ENCODE data around the gene PPP1R1B.
"Not testable (repeated sequence)": the region's sequence is repeated elsewhere in the genome, so short reads cannot be mapped to it uniquely, and the experiment has no call there.

PPP1R1B gene

DNA sequence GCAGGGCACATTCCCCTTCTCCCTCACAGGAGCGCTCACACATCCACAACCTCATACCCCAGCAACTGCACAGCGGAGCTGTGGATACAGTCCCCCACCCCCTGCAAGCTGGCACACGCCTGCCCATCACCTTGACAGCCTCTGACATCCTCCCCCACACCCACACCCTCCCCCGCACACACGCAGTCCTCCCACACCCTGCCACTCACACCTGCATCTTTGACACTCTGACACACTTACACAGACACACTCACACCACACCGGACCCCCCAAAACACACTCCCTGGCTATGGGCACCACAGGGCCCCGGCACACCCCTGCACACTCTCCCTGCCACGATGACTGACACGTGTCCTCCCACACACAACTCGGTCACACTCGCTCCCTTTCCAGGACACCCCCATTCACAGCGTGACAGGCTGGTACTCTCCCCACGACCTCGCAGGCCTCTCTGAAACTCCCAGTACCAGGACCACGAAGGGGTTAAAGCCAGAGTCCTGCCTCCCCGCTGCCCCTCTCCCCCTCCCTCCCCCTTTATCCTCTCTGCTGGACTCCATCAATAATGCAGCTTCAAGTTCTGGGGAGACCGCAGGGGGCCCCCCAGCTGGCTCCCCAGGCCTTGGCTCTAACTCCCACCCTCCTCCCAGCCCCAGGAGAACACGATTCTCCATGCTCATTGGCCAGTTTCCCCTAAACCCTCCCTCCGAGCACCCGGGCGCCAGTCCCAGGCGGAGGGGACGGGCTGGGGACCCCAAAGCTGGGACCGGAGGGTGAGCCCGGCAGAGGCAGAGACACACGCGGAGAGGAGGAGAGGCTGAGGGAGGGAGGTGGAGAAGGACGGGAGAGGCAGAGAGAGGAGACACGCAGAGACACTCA lies at the start of gene PPP1R1B:
TSS of gene PPP1R1B (plus strand) at position 782 of the 876 bp plus-strand sequence. CDS start 441 bp downstream, outside the sequence.
- no peak for DNase-seq

DNA sequence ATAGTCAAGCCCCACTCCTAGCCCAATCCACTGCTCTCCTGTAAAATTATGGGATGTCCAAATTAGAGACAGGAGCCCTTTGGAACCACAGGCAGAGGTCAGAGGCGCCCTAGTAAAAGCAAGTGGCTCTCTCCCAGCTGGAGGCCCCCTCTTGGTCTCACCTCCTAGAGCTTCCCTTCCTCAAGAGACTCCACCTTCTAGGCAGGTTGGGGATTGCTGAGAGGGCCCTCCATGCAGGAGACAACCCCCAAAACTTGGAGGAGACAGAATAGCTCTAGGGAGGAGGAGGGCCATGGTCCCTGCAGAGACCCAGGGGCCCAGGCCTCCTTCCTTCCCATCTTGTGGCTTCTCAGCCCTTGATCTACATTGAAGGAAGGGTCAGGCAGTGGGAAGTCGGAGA lies 48.5 kb upstream of the PPP1R1B start:
- DNase-seq, result no peak

- DNase-seq, result no peak
Measured at GRCh38 chr17:39579318-39580081, 47.3 kb upstream of the PPP1R1B start.

DNA sequence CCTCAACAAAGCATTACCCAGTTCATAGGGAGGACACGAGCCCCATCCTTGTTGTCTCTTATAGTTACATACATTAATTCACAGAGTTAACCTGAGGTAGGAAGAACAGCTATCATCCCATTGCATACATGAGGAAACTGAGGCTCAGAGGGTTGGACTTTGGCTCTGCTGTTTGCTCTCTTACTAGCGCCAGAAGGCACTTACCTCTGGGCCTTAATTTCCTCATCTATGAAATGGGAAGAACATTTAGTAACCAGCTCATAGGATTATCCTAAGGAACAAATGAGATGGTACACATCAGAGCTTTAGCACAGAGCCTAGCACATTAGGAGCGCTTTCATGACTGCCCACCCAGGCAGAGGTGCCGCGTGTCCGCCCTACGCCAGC lies 46.7 kb upstream of the PPP1R1B start:
- DNase-seq, result no peak

DNA sequence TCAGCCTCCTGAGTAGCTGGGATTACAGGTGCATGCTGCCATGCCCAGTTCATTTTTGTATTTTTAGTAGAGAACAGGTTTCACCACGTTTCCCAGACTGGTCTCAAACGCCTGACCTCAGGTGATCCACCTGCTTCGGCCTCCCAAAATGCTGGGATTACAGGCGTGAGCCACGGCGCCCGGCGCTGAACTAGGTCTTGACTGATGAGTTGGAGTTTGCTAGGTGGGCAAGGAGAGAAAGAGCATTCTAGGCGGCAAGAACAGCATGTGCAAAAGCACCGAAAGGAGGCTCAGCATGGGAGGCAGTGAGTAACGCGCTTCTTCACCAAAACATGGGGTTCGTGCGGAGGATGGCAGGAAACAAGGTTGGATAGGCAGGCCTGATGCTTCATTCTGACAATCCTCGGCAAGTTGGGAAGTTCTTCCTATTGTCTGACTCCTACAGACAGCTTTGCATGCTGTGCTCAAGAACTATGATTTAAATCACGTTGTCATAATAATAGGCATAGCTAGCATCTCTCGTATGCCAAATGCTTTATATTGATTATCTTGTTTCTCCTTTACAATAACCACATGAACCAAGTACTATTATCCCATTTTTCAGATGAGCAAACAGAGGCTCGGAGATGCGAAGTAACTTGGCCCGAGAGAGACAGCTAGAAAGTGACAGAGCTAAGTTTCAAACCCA lies 45.5 kb upstream of the PPP1R1B start:
- DNase-seq, result no peak

GRCh38 chr17:39581759-39582085 lies 45.0 kb upstream of the PPP1R1B start:
- DNase-seq, result no peak

GRCh38 chr17:39582658-39583057 lies 44.1 kb upstream of the PPP1R1B start:
- DNase-seq, result no peak

DNA sequence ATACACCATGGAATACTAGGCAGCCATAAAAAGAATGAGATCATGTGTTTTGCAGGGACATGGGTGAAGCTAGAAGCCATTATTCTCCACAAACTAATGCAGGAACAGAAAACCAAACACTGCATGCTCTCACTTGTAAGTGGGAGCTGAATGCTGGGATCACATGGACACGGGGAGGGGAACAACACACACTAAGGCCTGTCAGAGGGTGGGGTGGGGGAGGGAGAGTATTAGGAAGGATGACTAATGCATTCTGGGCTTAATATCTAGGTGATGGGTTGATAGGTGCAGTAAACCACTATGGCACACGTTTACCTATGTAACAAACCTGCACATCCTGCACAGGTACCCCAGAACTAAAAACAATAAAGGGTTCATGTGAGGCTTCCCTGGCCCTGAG lies 36.6 kb upstream of the PPP1R1B start:
- not testable (repeated sequence) for DNase-seq

DNA sequence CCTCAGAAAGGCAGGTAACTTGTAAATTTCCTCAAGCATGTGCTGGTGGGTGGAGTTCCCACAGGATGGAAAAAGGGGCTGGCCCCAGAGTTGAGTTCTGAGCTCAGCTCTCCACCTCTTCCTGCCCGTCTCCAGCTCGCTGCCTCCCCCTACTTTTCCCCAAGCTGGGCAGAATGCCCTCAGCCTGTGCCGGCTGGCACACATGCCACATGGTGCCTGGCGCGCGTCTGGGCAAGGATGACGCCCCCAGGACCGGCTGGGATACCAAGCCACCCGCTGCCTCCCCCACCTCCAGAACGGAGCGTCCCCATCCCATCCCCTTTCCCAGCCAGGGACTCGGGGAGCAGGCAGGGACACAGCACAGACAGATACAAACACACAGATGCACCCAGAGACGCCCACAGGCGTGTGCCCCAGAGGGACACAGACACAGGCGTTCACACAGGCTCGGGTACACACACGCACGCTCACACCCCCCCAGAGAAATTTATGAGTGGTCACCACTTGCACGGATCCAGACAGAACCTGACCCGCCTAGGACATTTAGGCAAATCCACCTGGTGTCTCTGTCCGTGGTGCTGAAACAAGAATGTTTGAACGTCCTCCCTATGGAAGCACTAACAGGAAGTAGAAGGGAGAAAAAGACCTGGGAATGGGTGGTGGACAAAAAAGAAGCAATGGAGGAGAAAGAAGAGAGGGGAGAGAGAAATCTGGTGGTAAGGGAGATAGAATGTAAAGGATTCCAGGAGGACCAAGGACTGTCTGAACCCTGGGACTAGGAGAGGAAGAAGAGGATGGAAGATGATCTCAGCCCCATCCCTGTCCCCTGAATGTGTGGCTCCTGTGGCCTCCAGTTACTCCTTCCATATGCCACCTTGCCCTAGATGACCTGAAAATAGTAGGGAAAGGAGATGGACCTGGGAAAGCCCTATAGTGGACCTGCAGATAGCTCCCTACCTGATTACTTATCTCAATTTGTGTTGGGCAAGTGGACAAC lies 34.5 kb upstream of the PPP1R1B start:
- no peak for DNase-seq

DNA sequence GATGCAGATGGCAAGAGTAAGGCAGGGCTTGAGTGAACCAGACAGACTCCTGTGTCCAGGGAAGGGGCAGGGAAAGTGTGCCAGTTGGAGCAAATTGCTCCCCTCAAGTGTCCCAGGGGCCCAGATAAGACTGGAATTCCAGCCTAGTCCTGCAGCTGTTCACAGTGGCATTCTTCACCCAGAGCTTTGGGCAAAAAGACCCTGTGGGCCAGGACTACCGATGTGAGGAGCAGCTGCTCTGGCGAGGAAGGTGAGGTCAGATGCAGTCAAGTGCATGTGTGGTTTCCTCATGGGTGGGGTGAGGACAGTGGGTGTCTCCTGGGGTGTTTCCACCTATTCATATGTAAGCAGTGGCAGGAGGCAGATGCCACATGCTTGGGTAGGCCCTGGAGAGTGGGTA lies 33.4 kb upstream of the PPP1R1B start:
- DNase-seq, result no peak

- DNase-seq, result no peak
Measured at GRCh38 chr17:39595294-39595693, 31.5 kb upstream of the PPP1R1B start.

- no peak for DNase-seq
Measured at GRCh38 chr17:39595928-39596510, 30.7 kb upstream of the PPP1R1B start.

- DNase-seq, result no peak
Measured at GRCh38 chr17:39596543-39597267, 30.0 kb upstream of the PPP1R1B start.

DNA sequence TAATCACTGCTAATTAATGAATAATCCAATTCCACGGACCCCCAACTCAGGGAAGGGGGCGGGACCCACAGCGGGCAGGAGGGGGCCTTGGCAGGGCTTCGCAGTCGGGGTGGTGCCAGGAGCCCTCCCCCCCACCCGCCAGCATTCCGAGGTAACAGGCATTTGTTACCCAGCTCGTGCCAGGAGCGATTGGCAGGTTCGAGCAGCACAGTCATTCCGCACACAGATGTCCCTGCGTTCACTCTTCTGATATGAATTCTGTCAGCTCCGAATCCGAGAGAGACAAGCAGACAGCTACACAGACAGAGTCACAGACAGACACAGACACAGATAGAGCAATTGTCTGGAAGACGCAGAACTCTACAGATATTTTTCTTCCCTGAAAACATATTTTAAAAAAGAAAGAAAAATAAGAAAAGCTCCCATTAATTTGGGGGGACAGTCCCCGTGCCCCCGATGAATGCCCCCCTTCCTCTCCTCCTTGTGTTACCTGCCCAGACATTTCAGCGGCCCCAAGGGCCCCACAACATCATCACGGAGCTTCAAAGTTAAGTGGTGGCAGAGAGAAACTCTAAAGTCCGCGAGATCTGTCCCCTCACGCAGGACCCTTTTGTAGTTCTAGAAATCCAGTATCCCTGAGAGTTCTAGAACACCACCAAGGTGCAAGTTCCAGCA lies 29.2 kb upstream of the PPP1R1B start:
- no peak for DNase-seq

GRCh38 chr17:39598047-39598481 lies 28.7 kb upstream of the PPP1R1B start:
- no peak for DNase-seq

- no peak for DNase-seq
Measured at GRCh38 chr17:39598630-39599003, 28.1 kb upstream of the PPP1R1B start.

GRCh38 chr17:39599004-39599664 lies 27.6 kb upstream of the PPP1R1B start:
- DNase-seq, result no peak

- no peak for DNase-seq
Measured at GRCh38 chr17:39599665-39600231, 27.0 kb upstream of the PPP1R1B start.

GRCh38 chr17:39600288-39600996 lies 26.3 kb upstream of the PPP1R1B start:
- DNase-seq, result no peak

Data from inflammatory macrophage treated with lipopolysaccharide for 4 hours (primary cell).